CD4-positive, alpha-beta T cell treated with Interleukin-15 for 4 hours (primary cell): ENCODE results near the gene PHF12.

Experiments used
- DNase-seq: peaks from one replicate; pipeline ENCODE4 v3.0.0-alpha.2; 2020; ENCODE audit warnings: low spot score

Gene PHF12

GRCh38 chr17:28975031-28975430 lies 23.7 kb upstream of the PHF12 start:
- no peak for DNase-seq

GRCh38 chr17:28974451-28974850 lies 23.1 kb upstream of the PHF12 start:
- DNase-seq, result no peak

GRCh38 chr17:28973425-28973824 lies 22.1 kb upstream of the PHF12 start:
- no peak for DNase-seq

GRCh38 chr17:28972437-28972836 lies 21.1 kb upstream of the PHF12 start:
- no peak for DNase-seq

- no peak for DNase-seq
These were observed 19.6 kb upstream of the PHF12 start for GRCh38 chr17:28970879-28971278.

GRCh38 chr17:28969706-28970393 lies 18.5 kb upstream of the PHF12 start:
- DNase-seq, result no peak

GRCh38 chr17:28968914-28969295 lies 17.6 kb upstream of the PHF12 start:
- DNase-seq, result no peak

- no peak for DNase-seq
These were observed 17.1 kb upstream of the PHF12 start for GRCh38 chr17:28968231-28968913.

GRCh38 chr17:28967221-28968135 lies 16.2 kb upstream of the PHF12 start:
- DNase-seq, result no peak

- DNase-seq, result no peak
These were observed 12.5 kb upstream of the PHF12 start for GRCh38 chr17:28963841-28964240.

- DNase-seq, result no peak
These were observed 11.8 kb upstream of the PHF12 start for GRCh38 chr17:28963055-28963611.

GRCh38 chr17:28961391-28961790 lies 10.1 kb upstream of the PHF12 start:
- no peak for DNase-seq

GRCh38 chr17:28960256-28961061 lies 9.1 kb upstream of the PHF12 start:
- no peak for DNase-seq

GRCh38 chr17:28959471-28959871 lies 8.2 kb upstream of the PHF12 start:
- DNase-seq, result no peak

GRCh38 chr17:28958820-28959455 lies 7.6 kb upstream of the PHF12 start:
- no peak for DNase-seq

GRCh38 chr17:28957992-28958355 lies 6.7 kb upstream of the PHF12 start:
- DNase-seq, result no peak

GRCh38 chr17:28957277-28957991 lies 6.1 kb upstream of the PHF12 start:
- DNase-seq, result no peak

- DNase-seq, result no peak
These were observed 5.5 kb upstream of the PHF12 start for GRCh38 chr17:28956861-28957260.

- DNase-seq, result no peak
These were observed 4.8 kb upstream of the PHF12 start for GRCh38 chr17:28956112-28956511.

- DNase-seq, result no peak
These were observed 4.1 kb upstream of the PHF12 start for GRCh38 chr17:28955408-28955807.

- DNase-seq, result no peak
These were observed 3.6 kb upstream of the PHF12 start for GRCh38 chr17:28954886-28955285.
